Astrocyte of the spinal cord (primary cell): Measurements from ENCODE around the gene SLC5A5.

Experiments used
- DNase-seq: peaks from one replicate; pipeline ENCODE4 v3.0.0; 2011; ENCODE audit warnings: low read depth, low spot score
- H3K4me3 ChIP-seq: 2 replicates; pipeline ENCODE4 v1.5.1; 2011; ENCODE audit warnings: low read depth, mild to moderate bottlenecking, low read length, moderate library complexity
- in situ Hi-C: cut with HindIII; loops from 2 replicates; pipeline ENCODE4 v1.10.0; 2017; ENCODE audit warnings: low sequenced_read_pairs
- TF ChIP-seq, protein P1 (sequence below): IDR thresholded peaks from 2 replicates; pipeline ENCODE4 v1.5.1; 2012; ENCODE audit warnings: low read depth, mild to moderate bottlenecking, low read length, inconsistent platforms

The SLC5A5 gene

DNA sequence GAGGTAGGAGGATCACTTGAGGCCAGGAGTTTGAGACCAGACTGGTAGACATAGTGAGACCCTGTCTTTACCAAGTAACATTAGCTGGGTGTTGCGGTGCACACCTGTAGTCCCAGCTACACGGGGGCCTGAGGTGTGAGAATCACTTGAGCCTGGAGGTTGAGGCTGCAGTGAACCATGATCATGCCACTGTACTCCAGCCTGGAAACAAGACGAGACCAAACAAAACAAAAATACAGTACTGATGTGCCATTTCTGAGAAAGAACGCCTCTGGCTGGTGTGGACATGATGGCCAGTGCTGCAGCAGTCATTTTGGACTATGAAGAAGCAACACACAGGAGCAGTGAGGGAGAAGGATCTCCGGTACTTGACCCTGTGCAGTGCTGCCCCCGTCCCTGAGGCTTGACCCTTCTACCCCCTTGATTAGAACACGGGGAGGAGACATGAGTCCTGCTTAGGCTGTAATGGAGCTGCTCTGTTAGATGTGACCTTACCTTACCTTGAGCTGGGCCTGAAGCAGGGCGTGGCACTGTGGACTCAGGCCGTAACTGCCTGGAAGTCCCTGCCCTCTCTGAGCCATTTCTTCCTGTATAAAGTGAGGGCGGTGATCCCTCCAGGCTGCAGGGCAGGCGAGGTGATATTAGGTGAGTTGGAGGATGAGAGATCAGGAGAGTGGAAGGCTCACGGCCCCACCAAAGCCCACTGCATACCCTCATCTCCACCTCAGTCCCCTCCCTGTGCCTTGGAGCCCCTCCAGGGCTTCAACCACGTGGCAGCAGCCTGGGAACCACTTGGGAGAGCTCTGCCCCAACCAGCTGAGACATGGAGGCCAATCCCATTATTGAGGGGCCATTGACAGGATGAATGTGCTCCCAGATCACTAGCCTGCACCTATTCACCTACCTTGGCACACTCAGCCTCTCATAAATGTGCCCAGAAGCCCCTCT, 6.1 kb upstream of the SLC5A5 start:
- no peak overlapping the region for H3K4me3 ChIP-seq
- in situ Hi-C loops: no loop called here
- TF ChIP-seq, protein P1, sequence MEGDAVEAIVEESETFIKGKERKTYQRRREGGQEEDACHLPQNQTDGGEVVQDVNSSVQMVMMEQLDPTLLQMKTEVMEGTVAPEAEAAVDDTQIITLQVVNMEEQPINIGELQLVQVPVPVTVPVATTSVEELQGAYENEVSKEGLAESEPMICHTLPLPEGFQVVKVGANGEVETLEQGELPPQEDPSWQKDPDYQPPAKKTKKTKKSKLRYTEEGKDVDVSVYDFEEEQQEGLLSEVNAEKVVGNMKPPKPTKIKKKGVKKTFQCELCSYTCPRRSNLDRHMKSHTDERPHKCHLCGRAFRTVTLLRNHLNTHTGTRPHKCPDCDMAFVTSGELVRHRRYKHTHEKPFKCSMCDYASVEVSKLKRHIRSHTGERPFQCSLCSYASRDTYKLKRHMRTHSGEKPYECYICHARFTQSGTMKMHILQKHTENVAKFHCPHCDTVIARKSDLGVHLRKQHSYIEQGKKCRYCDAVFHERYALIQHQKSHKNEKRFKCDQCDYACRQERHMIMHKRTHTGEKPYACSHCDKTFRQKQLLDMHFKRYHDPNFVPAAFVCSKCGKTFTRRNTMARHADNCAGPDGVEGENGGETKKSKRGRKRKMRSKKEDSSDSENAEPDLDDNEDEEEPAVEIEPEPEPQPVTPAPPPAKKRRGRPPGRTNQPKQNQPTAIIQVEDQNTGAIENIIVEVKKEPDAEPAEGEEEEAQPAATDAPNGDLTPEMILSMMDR: no peak
- DNase-seq: no peak

DNA sequence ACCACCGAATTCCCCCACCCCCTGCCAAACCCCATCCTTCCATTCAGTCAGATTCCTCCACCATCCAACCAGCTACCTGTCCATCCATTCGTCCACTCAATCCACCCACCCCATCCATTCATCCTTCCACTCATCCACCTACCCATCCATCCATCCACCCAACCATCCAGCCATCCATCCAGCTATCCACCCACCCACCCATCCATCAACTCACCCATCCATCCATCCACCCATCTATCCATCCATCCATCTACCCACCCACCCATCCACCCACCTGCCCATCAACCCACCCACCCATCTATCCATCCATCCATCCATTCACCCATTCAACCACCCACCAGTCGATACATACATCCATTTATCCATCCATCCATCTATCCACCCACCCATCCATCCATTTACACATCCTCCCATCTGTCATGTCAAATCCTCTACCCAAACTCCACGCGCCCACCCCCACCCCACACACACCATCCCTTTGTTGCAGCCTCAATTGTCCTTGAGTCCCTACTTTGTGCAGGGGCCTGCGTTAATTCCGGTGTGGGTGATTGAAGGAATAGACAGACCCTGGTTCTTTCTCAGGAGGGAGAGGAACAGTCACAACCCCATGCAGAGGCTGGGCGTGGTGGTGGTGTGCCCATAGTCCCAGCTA, 5.3 kb upstream of the SLC5A5 start:
- TF ChIP-seq, protein P1: no peak
- no peak for DNase-seq
- in situ Hi-C loops: no loop called here
- no peak overlapping the region for H3K4me3 ChIP-seq

DNA sequence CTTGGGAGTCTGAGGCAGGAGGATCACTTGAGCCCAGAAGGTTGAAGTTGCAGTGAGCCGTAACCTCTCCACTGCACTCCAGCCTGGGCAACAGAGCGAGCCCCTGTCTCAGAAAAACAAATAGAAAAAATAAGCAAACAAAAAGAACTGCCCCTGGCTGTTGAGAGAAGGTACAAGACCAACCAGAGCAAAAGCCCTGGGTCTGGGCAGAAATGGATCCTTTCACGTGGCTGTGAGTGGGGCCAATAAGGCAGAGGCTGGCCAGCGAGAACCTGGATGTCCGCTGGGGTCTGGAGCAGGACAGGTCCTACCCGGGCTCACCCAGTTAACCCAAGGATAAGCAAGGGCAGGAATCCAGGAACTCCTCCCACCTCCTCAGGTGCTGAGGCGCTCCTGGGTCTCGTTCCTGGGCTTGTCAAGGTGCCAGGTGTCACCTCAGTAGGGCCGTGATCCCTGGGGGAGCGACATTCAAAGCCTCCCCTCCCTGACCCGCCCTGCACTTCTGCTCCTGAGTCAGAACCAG, 4.7 kb upstream of the SLC5A5 start:
- no peak overlapping the region for H3K4me3 ChIP-seq
- TF ChIP-seq, protein P1: no peak
- DNase-seq: no peak
- in situ Hi-C loops: no loop called here

DNA sequence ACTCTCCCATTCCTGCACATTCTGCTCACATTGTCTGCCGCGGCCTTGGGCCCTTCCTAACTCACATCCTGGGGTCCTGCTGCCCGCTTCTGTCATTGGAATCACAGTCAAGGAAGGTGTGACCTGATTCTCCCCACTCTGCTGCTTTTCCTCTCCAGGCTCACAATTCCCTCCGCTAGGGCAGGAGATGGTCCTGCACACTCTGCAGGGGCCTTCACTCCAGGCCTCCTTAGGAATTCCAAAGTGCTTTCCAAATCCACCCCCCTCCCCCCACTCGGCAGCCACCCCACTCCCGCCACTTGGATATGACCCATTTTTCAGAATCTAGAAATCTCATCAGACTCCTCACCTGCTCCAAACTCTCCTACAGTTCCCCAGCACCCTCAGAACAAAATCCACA, 3.1 kb upstream of the SLC5A5 start:
- no peak overlapping the region for H3K4me3 ChIP-seq
- in situ Hi-C loops: no loop called here
- no peak for DNase-seq
- TF ChIP-seq, protein P1: no peak

DNA sequence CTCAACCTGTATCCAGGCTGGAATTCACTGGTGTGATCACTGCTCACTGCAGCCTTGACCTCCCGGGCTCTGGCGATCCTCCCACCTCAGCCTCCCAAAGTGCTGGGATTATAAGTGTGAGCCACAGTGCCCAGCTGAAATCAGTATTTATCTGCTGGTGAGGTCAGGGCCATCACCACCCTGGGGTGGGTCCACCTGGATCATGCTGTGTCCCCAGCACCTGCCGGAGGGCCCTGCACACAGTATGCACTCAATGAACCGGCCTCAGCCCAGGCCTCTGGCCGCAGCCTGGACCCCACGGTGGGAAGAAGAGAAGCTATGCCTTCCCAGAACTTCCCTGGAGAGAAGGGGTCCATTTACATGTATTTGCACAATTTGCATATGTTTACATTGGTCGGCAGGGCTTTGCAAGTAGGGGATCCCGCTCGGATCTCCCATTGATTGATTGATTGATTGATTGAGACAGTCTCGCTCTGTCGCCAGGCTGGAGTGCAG, 2.6 kb upstream of the SLC5A5 start:
- in situ Hi-C loops: no loop called here
- H3K4me3 ChIP-seq: no peak overlapping the region
- TF ChIP-seq, protein P1: no peak
- DNase-seq: no peak

DNA sequence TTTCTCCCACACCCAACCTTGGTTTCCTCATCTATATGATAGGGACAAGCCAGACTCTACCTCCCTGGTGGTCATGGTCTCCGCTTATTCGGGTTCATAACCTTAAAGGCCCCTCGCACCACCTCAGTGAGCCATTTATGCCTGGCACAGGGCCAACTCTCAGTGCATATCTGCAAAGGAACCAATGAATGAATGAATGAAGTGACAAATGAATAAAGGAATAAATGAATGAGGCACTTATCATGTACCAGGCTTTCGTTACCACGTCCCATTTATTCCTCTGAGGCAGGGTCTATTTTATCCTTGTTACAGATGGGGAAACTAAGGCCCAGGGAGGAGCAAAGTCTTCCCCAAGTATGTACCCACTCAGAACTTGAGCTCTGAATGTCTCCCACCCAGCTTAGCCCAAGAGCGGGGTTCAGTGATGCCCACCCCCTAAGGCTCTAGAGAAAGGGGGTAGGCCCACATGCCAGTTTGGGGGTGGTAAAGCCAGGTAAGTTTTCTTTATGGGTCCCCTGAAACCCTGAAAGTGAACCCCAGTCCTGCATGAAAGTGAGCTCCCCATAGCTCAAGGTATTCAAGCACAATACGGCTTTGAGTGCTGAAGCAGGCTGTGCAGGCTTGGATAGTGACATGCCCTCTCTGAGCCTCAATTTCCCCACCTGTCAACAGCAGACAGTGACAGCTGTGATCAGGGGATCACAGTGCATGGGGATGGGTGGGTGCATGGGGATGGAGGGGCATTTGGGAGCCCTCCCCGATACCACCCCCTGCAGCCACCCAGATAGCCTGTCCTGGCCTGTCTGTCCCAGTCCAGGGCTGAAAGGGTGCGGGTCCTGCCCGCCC, 490 bp upstream of the SLC5A5 start:
- TF ChIP-seq, protein P1: no peak
- in situ Hi-C loops: no loop called here
- H3K4me3 ChIP-seq: no peak overlapping the region
- DNase-seq: no peak
